Heart left ventricle (tissue), 13 donors: Measurements from ENCODE around the gene RPS16.

Experiments used
- POLR2A ChIP-seq, 2 donors: fragments of 450-650 bp; IDR thresholded peaks; one replicate each; pipeline ENCODE4 v1.6.1; 2017; ENCODE audit warnings: antibody characterized with exemption in 2 of 2, mild to moderate bottlenecking in 2 of 2, moderate library complexity in 2 of 2
- TF ChIP-seq, protein P1 (sequence below), 12 donors: fragments of 200-600 bp; sonication (generic) in 4 of 12; IDR thresholded peaks; one replicate each; pipeline versions ENCODE4 v1.5.0 to v1.8.0; 2018 to 2022; ENCODE audit warnings: antibody characterized with exemption in 12 of 12, mild to moderate bottlenecking in 5 of 12
- donor health status: ischemic (EF 13 %, LVEDD 7.1; RV severe dilation, severe dysfunction).
- donor health status: DM: no; HTN: yes; CAD: no.
- donor health status: DM: no; HTN: no; CAD: no.
- donor health status: ischemic (EF 25% LVEDD 6.9; RV normal size, moderate dysfunction).
- donor health status: ischemic (EF 25% LVEDD 5.7; RV mildly dilated, moderate dysfunction).
- donor health status: ischemic (EF 35%, LVEDD 5.7; RV mildly dilated, moderate dysfunction).
- donor health status: nonischemic (EF 11% LVEDD 7.7; RV severe dilation, severe dysfunction).
- donor health status: DM: yes; HTN: yes; CAD: no.
- donor health status: PGD.
- donor health status: ischemic (EF 29% LVEDD 5.4; RV normal size, mild dysfunction).
- donor health status: nonischemic (EF 23%, LVEDD 6.1; RV moderate dilation, normal function).

DNA sequence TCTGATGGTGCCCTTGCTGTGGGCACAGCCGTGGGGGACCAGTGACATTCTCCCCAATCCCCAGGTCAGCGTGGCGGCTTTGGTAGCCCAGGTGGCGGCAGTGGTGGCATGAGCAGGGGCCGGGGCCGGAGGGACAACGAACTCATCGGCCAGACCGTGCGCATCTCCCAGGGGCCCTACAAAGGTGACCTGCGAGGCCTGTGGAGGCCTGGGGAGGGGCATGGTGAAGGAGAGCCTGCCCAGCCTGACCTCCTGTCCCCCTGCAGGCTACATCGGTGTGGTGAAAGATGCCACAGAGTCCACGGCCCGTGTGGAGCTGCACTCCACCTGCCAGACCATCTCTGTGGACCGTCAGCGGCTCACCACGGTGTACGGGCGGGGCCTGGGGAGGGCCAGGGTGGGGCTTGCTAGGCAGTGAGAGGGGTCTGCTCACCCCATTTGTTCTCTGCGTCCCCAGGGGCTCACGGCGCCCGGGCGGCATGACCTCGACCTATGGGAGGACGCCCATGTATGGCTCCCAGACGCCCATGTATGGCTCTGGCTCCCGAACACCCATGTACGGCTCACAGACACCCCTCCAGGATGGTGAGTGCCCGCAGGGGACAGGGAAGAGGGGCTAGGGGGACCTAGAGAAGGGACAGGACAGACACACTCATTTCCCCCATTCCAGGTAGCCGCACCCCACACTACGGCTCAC, 37.1 kb upstream of the RPS16 start:
- TF ChIP-seq, protein P1, sequence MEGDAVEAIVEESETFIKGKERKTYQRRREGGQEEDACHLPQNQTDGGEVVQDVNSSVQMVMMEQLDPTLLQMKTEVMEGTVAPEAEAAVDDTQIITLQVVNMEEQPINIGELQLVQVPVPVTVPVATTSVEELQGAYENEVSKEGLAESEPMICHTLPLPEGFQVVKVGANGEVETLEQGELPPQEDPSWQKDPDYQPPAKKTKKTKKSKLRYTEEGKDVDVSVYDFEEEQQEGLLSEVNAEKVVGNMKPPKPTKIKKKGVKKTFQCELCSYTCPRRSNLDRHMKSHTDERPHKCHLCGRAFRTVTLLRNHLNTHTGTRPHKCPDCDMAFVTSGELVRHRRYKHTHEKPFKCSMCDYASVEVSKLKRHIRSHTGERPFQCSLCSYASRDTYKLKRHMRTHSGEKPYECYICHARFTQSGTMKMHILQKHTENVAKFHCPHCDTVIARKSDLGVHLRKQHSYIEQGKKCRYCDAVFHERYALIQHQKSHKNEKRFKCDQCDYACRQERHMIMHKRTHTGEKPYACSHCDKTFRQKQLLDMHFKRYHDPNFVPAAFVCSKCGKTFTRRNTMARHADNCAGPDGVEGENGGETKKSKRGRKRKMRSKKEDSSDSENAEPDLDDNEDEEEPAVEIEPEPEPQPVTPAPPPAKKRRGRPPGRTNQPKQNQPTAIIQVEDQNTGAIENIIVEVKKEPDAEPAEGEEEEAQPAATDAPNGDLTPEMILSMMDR (IDR thresholded peaks at IDR 0.05), result no peak
- no peak for TF ChIP-seq POLR2A (IDR thresholded peaks at IDR 0.05)
